Lower lobe of right lung (tissue), 2 donors: ENCODE data around the gene HEG1. TPM values are rescaled to one million over a fixed set of nuclear protein-coding genes. Genes with fewer than 3 reads are reported as not detected.
A peak's percentile ranks its signal among the peaks of the same experiment; 100 is the strongest.

ENCODE experiments used
- ATAC-seq, 2 donors: fragments of 200-7000 bp; cut with Tn5 transposase; one replicate each; pipeline ENCODE4 v1.9.1; 2020 to 2022; ENCODE audit warnings: mild to moderate bottlenecking in 2 of 2, moderate library complexity in 2 of 2
- DNase-seq: peaks from one replicate; pipeline ENCODE4 v3.0.0-alpha.2; 2020
- H3K27ac ChIP-seq: fragments of 200-600 bp; one replicate; pipeline ENCODE4 v1.8.0; 2022
- H3K27me3 ChIP-seq: fragments of 200-600 bp; one replicate; pipeline ENCODE4 v1.8.0; 2022; ENCODE audit warnings: low read depth
- H3K36me3 ChIP-seq: fragments of 200-600 bp; one replicate; pipeline ENCODE4 v1.8.0; 2022; ENCODE audit warnings: mild to moderate bottlenecking
- H3K4me1 ChIP-seq: fragments of 200-600 bp; one replicate; pipeline ENCODE4 v1.8.0; 2022
- H3K4me3 ChIP-seq: fragments of 200-600 bp; one replicate; pipeline ENCODE4 v1.8.0; 2022; ENCODE audit warnings: mild to moderate bottlenecking
- H3K9me3 ChIP-seq: fragments of 200-600 bp; one replicate; pipeline ENCODE4 v1.8.0; 2022
- intact Hi-C: fragments of 100-400 bp; cut with DNase I; formaldehyde crosslinking; loops from one replicate; pipeline ENCODE4 v1.11.0; 2022
- total RNA-seq: library from RNA; stranded (reverse); fragmentation: NEBNext Ultra II Directional; extraction: Animal tissue kit (Norgen Biotek cat#: 25700); gene quantifications from one replicate; pipeline ENCODE4 v1.2.1, GENCODE V29; 2021
- TF ChIP-seq, protein P1 (sequence below): fragments of 200-600 bp; IDR thresholded peaks from one replicate; pipeline ENCODE4 v1.8.0; 2022; ENCODE audit warnings: antibody characterized with exemption, mild to moderate bottlenecking
- donor health status: DM: no; HTN: yes; CAD: no; lungs with severe emphysema.

The HEG1 gene
- total RNA-seq, 1 donor from 2014 or later = 157 TPM

DNA sequence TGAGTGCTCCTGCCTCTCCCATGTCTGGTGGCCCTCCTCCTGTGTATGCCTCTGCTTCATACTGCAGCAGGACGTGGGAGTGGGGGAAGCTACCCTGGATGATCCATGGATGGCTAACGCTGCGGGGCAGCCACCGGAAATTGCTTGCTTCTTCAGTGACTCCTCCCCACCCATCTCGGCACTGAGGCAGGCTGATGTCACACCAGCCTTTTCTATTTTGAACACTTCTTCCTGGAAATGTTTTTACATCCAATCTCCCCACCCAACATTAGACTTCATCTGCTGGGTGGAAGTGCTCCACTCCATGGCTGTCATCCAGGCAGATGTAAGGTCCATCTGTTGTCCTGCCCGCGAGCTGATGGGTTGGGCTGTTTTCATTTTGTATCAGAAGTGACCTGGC is 62.3 kb downstream of the HEG1 start:
- Histone ChIP-seq H3K36me3 (peaks cover 97% of the 10 kb centered on the region), H3K27ac (peak overlapping the region; percentile 27), H3K4me1 (peaks cover 40% of the 10 kb centered on the region), H3K27me3 (no peaks in the 10 kb centered on the region), H3K4me3 (no peak overlapping the region), H3K9me3 (no peaks in the 10 kb centered on the region)
- TF ChIP-seq, protein P1, sequence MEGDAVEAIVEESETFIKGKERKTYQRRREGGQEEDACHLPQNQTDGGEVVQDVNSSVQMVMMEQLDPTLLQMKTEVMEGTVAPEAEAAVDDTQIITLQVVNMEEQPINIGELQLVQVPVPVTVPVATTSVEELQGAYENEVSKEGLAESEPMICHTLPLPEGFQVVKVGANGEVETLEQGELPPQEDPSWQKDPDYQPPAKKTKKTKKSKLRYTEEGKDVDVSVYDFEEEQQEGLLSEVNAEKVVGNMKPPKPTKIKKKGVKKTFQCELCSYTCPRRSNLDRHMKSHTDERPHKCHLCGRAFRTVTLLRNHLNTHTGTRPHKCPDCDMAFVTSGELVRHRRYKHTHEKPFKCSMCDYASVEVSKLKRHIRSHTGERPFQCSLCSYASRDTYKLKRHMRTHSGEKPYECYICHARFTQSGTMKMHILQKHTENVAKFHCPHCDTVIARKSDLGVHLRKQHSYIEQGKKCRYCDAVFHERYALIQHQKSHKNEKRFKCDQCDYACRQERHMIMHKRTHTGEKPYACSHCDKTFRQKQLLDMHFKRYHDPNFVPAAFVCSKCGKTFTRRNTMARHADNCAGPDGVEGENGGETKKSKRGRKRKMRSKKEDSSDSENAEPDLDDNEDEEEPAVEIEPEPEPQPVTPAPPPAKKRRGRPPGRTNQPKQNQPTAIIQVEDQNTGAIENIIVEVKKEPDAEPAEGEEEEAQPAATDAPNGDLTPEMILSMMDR = no peak
- DNase-seq (no peak), ATAC-seq (peak; percentile 37 to 56)
- intact Hi-C loops = no loop called here

DNA sequence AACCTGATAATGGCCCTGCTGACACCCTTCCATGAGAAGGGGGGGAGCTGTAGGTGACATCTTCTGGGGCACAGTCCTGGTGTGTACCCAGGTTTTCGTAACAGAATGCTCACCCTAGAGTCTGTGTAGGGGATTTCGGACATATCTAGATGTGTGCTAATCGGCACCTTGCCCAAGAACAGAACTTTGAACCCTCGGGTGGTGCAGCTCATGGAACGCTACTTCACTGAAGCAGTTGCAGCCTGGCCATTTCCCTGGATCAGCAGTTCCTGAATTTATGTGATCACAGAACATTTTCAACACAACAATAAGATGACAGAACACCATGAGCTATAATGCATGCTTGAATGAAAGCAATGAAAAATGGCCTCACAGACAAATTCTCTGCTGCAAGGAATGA is 63.8 kb downstream of the HEG1 start:
- intact Hi-C loops = no loop called here
- TF ChIP-seq, protein P1 = no peak
- no peak overlapping the region for H3K4me3 ChIP-seq
- no peak overlapping the region for H3K27ac ChIP-seq
- no peaks in the 10 kb centered on the region for H3K9me3 ChIP-seq
- no peak for DNase-seq
- peaks cover 93% of the 10 kb centered on the region for H3K36me3 ChIP-seq
- H3K4me1 ChIP-seq = peaks cover 30% of the 10 kb centered on the region
- no peaks in the 10 kb centered on the region for H3K27me3 ChIP-seq
- no peak for ATAC-seq

DNA sequence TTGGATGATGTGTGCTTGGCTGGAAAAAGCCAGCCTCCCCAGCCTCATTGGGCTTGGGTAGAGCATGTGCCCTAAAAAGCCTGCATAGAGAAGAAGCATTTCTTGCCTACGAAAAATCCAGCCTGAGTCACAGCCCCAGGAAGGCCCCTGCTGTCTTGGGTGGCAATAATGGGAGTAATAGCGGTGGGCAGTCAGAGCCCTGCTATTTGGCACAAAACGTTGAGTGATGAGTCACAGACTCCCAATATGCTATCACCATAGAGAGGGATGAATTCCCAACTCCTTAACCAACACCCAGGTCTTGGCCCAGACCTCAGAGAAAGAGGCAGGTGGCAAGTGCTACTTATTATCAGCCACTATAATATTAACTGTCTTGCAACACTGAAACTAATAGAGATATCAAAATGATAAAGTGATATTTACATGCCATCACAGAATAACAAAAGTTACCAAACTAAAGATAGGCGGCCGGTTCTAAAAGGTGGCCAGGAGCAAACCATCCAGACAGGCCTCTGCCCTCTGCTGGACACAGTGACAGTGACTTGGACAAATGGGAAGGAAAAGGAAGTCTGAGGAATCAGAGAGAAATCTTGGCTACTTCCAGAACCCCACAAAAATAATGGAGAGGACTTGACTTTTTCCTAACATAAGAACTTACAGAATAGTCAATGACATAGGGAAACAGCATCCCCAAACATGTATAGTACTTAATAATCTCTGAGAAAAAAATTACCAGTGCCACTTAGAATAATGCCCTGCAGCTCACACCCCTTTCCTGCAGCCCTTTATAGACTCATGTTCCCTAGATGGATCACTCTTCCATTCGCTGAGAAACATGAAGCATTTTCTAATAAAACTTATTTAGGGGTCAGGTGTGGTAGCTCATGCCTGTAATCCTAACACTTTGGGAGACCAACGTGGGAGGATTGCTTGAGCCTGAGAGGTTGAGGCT is 69.3 kb downstream of the HEG1 start:
- intact Hi-C loops = no loop called here
- H3K9me3 ChIP-seq = no peaks in the 10 kb centered on the region
- H3K36me3 ChIP-seq = peaks cover 63% of the 10 kb centered on the region
- peak overlapping the region; percentile 70 for H3K27ac ChIP-seq
- H3K4me1 ChIP-seq = peaks cover 41% of the 10 kb centered on the region
- no peak overlapping the region for H3K4me3 ChIP-seq
- DNase-seq = no peak
- H3K27me3 ChIP-seq = no peaks in the 10 kb centered on the region
- TF ChIP-seq, protein P1 = peak; percentile 31
- ATAC-seq = peak in 1 of 2 donors; percentile 56

DNA sequence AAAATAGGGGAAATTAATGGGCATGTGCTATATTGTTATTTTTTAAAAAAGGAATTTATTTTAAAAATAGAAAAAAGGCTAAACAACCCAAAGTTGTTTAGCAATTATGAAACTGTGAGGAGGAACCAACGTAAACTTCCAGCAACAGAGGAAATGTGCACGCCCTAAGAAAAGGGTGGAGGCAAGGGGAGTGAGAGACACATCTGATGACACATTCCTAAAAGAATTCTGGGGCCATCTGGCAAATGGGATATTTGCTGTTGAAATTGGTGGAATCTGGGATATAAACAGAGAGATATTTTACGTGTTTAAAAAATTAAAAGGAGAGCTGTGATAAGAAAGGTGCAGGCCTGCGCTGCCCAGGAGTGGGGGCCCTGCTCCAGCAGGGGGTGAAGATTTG is 70.4 kb downstream of the HEG1 start:
- TF ChIP-seq, protein P1 = no peak
- Histone ChIP-seq H3K27ac (peak overlapping the region; percentile 70), H3K9me3 (no peaks in the 10 kb centered on the region), H3K4me1 (peaks cover 42% of the 10 kb centered on the region), H3K27me3 (no peaks in the 10 kb centered on the region), H3K4me3 (no peak overlapping the region), H3K36me3 (peaks cover 55% of the 10 kb centered on the region)
- intact Hi-C loops = no loop called here
- no peak for DNase-seq
- peak; percentile 45 to 57 for ATAC-seq

DNA sequence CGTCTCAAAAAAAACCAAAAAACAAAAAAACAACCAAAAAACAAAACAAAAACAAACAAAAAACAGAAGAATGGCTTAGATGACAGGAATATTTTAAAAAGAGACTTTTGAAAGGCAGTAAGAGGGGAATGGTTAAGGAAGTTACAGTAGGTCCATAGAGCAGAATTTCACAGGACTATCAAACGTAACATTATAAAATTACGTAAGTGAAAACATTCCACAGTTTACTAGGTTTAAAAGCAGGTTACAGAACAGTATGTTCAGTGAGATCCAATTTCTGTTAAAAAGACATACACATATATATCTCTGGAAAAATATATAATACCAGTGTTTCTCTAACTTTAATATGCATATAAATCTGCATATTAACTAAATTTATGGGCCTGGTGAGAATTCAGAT is 71.0 kb downstream of the HEG1 start:
- H3K9me3 ChIP-seq = no peaks in the 10 kb centered on the region
- H3K36me3 ChIP-seq = peaks cover 54% of the 10 kb centered on the region
- TF ChIP-seq, protein P1 = no peak
- H3K27me3 ChIP-seq = no peaks in the 10 kb centered on the region
- H3K27ac ChIP-seq = peak overlapping the region; percentile 70
- no peak overlapping the region for H3K4me3 ChIP-seq
- intact Hi-C loops = no loop called here
- H3K4me1 ChIP-seq = peaks cover 46% of the 10 kb centered on the region
- DNase-seq = no peak
- ATAC-seq = no peak
